Caki2 (cell line): Measurements from ENCODE around the gene RALGPS1. TPM values are rescaled to one million over a fixed set of nuclear protein-coding genes. Genes with fewer than 3 reads are reported as not detected.
A peak's percentile ranks its signal among the peaks of the same experiment; 100 is the strongest.

Experiments
- DNase-seq: peaks from one replicate; pipeline ENCODE4 v3.0.0-alpha.2; 2015; ENCODE audit warnings: low read depth
- in situ Hi-C: cut with HindIII; loops from 2 replicates; pipeline ENCODE4 v1.10.0; 2016; ENCODE audit warnings: low sequenced_read_pairs, low pct_unique_long_range_greater_than_20kb, mixed read lengths
- total RNA-seq: library from RNA; depleted of rRNA; stranded (reverse); fragments of >200 nt; shearing (Covaris generic); gene quantifications from 2 replicates; pipeline ENCODE4 v1.2.3, GENCODE V29; 2014; ENCODE audit warnings: low replicate concordance

RALGPS1 gene
- total RNA-seq, 1 experiment from 2014 or later, result 0.95 TPM

DNA sequence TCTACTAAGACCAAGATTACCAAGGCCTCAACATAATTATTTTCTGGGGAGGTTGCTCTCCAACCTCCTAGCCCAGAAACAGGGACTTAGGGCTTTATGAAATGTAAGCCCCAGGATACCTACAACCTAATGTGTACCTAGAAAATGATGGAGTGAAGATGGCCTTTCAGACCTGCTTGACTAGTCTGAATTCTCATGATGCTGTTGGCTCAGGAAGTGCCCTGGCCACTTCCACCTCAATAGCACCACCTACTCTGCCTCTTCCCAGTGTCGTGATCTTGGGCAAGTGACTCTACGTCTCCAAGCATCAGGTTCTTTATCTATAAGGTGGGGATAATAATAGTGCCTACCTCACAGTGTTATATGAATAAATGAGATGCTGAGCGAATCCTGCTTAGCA, 292.1 kb downstream of the RALGPS1 start:
- in situ Hi-C loops, result no loop called here
- DNase-seq, result no peak

DNA sequence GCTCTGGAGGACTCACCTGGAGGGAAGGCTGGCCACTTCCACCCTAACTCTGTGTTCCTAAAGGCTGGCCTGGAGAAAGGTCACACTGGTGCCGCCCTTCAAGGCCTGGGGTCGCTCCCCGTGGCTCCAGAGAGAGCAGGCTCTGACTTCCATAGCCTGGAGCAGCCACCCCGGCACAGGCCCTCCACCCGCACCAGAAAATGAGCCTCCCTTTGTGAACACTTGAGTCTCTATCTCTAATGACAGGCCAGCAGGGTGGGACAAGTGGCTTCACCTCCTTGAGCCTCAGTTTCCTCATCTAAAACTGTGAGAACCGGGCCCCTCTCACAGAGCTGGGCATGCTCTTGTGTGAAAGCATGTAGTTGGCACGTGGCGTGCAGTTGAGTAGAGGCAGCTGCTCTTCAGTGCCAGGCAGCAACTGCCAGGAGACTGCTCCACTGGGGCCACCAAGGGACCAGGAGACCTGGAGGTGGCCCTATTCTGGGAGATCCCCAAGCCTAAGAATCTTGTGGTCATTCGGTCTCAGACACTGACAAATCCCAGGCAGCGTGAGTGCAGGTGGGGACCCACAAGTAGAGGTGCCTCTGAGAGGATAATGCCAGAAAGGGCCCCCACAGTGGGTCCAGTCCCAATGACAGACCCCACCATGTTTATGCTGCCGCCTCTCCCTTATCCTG, 293.3 kb downstream of the RALGPS1 start:
- DNase-seq, result no peak
- in situ Hi-C loops, result no loop called here

DNA sequence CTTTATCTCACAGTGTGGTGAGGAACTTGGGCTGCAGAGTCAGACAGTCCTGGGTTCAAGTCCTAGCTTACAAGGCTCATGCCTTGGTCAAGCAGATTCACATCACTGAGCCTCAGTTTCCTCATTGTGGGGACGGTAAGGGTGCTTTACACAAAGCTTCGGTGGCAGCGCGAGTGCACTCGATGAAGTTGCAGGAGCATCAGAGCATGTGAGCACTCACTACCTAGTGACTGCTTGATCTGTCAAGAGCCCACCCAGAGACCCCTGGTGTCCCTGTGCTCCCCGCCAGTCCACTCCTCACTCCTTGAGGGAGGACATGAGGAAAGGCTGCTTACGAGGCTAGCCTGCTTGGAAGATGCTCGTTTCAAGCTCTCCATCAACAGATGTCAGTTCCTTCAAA, 293.8 kb downstream of the RALGPS1 start:
- in situ Hi-C loops, result no loop called here
- no peak for DNase-seq

DNA sequence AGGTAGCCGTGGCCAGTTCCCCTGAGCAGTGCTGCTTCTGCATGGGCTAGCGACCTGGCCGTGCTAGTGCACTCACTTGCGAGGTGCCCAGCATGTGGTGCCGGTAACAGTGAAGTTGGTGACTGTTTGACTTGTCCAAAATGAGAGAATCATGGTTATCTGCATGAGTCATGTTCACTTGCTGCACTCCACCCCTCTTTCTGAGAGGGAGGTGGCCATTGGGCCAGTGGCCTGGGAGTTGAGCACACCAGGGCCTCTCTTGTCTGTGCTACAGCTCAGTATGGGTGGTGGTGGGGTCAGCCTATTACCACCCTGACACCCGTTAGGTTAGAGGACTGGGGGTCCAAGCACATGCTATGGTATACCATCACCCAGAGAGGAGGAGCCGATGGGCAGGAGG, 294.6 kb downstream of the RALGPS1 start:
- no peak for DNase-seq
- in situ Hi-C loops, result no loop called here

DNA sequence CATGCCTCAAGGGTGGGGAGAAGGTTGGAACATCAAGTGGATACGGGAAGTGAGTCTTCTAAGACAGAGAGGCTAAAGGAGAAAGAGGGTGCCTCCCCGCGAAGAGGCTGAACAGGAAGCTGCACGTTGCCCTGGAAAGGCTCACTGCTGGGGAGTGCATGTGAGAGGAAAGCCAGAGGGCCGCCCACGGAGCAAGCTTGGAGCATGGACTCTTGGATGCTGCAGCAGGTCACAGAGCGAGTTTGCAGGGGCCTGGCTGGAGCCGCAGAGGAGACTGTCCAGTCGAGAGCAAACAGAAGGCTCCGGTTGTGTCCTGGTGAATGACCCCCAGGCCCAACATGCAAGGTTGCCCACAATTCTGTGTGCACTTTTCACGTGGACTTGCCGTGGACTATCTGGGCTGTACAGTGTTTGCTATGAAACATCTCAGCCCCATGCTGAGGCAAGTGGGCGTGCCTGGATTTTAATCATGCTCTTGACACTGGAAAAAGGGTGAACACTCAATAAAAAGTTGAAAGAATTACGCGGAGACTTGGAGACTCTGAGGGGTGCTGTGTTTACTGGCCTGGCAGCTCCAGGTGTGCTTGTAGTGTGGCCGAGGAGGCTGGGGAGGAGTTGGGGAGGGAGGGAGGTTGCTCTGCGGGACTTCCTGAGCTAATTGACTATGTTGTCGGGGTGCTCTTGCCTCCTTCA, 295.5 kb downstream of the RALGPS1 start:
- no peak for DNase-seq
- in situ Hi-C loops, result no loop called here

DNA sequence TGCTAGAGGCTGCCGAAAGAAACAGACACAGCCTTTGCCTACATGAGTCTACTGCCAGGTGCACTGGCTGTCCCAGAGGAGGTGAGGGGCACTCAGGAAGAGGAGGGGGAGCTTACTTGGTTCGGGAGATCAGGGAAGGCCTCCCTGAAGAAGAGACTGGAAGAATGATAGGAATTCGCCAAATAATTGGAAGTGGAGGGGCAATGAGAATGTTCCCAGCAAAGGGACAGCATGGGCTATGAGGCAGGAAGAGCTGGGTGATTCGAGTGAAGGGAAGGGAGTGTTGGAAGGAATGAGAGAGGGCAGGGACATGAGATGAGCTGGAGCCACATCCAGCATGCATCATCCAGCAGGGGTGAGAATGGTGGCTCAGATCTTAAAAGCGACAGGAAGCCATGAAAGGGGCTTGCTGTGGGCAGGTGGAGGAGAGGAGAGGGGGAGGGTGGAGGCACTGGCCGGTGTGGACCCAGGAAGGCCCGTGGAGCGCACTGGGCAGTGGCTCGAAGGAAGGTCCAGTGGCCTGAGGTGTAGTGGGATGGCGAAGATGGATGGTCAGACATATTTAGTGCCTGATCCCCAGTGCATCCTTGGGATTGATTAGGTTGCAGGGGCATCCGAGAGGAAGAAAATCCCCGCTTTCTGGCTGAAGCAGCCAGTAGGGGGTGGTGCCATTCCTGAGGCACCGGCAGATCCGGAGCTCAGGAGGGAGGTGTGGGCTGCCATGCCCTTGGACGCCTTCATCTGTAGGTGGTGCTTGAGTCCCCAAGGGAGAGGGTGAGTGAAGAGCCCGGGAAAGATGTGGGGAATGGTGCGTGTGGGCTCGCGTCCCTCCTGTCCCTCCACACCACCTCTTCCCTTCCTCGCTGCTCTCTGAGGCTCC, 296.5 kb downstream of the RALGPS1 start:
- in situ Hi-C loops, result no loop called here
- no peak for DNase-seq

DNA sequence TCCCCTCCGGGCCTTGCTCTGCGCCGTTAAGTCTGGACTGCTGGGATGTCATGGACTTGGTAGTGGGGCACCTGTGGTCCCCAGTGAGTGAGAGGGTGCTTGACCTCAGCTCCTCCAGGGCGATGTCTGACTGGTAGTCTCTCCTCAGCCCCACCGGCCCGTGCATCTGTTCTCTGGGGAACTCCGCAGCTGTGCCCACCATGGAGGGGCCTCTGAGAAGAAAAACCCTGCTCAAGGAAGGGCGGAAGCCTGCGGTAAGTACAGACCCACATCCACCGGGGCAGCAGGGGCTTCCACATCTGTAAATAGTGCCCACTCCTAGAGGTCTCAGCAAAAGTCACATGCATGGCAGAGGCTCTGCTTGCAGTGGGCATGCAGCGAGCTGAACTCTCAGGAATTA, 297.4 kb downstream of the RALGPS1 start:
- no peak for DNase-seq
- in situ Hi-C loops, result no loop called here

DNA sequence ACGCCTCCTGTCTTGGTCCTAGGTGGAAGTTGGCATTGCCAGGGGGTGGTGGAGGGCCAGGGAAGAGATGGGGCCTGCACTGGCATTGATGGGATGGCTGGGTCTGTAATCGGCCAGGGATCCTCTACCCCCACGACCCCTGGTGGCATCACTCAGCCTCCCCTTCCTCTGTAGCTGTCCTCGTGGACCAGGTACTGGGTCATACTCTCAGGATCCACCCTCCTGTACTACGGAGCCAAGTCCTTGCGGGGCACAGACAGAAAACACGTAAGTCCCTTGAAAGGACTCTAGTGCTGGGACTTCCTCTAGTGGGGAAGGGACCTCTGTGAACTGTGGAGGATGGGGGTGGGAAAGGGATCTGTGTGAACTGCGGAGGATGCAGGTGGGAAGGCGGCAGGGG, 297.9 kb downstream of the RALGPS1 start:
- no peak for DNase-seq
- in situ Hi-C loops, result no loop called here

DNA sequence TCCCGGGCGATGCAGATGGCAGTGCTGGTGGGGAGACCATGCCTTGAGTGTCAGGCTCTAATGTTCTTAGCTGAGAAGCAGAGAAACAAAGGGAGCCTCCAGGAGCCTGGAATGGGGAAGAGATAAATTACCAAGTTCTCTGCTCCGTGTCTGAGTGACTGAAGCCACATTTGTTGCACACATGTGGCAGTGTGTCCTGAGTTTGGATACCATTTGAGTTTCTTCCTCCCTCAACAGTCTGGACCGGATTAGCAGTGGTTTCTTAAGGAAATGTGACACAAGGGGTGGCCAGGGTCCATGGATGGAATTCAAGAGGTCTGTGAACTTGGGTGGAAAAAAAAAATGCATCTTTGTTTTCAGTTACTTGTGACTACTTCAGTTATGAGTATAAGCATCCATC, 299.3 kb downstream of the RALGPS1 start:
- in situ Hi-C loops, result no loop called here
- DNase-seq, result no peak

DNA sequence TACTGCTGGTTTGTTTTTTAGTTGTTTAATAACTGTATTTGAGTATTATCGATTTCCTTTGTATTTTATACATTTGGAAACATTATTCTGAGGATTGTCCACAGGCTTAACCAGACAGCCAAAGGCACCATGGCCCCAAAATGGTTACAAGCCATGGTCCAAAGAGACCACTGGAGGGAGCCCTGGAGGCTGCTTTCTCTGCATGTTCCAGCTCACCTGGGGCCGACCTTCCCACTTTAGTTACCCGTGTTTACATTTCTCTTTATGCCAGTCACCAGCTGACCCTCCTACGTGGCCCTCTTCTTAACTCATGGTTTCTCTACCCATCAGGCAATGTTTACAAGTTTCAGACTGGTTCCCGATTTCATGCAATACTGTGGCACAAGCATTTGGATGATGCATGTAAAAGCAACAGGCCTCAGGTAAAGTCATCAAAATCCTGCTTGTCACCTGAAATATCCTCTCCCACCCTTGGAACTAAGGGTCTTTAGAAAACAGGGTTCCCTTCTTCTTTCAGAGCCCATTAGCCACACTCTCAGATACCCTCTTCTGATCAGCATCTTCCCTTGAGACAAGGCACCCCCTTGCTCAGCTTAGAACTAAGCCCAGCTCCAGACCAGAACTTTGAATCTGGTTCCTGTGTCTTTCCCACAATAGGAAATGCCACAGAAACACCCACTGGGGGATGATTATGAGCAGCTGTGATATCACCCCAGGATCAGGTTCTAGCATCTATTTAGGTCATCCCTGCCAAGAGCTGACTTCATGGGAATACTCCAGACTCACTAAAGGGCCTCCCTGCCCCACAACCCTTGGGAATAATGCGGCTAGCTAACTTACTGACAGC, 300.1 kb downstream of the RALGPS1 start:
- peak; percentile 51 for DNase-seq
- in situ Hi-C loops, result no loop called here

DNA sequence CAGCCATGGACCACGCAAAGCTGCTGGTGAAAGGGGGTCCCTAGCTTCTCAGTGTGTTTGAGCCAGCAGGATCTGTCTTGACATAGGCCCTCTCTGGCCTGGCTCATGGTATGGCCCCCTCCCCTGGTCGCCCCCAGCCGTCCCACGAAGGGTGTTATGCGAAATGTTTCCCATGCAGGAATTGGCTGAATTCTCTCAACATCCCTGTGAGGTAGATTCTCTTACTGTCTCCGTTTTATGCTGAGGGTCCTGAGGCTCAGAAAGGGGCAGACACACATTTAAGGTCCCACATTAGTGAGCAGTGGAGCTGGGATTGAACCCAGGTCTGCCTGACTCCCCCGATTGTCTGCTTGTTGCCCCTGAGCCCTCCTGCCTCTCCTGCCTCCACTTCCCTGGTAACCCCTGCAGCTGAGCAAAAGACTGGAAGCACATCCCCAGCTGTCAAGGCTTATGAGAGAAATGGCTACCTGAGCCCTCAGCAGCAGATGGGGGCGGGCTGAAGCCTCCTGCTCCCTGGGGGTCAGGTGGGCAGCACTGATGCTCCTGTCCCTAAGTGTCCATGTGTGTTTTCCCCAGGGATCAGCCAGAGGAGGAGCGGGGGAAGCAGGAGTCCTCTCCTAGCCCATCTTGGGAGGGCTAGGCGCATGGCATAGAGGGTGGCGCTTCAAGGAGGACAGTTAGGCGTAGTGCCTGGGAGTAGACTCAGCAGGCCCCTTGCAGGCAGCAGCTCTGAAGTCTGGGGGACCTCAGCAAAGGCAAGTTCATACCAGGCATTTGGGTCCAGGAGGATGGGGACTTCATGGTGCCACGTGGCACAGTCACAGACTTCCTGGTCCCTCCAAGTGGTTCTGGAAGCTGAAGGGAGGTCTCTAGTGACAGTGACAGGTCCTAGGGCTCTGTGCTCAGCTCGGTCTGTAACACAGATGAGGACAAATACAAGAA, 301.0 kb downstream of the RALGPS1 start:
- in situ Hi-C loops, result no loop called here
- no peak for DNase-seq

DNA sequence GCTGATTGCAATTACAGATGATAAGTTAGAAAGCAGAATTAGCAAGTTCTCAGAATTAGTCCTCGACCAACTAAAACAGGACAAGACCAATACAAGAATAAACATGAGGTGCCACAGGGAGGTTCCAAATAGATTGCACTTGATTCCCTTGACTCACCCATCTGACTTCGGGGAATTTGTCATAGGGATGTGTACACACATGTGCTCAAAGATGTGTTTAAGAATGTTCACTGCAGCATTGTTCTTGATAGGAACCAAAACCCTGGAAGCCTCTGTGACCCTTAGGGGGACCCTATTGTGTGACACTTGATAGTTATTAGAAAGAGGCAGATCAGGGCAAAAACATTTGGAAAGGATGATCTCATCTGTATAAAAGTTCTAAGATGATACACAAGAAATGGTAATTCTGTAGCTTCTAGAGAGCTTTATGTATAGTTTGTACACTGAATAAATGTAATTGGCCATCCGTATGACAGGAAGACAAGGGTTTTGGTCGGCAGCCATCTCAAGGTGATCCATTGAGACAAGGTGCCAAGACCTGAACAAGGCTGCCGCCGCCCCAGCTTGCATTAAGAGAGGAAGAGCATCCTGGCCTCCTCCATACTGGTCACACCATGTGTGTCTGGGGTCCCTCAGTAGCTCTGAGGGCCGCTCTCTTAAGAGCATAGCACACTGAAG, 301.8 kb downstream of the RALGPS1 start:
- in situ Hi-C loops, result no loop called here
- DNase-seq, result no peak

DNA sequence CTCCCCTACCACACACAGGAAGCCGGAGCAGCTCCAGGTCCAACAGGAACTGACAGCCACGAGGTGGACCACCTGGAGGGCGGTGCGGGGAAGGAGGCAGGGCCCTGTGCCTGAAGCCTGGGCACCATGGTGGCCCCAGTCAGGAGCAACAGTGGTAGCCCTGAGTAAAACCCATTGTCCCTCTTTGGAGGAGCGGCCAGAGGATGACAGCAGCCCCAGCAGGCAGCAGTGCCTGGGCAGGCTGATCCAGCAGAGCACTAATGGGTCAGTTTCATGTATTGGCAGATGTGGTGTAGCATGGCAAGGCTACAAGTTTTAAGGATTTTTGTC, 302.3 kb downstream of the RALGPS1 start:
- DNase-seq, result no peak
- in situ Hi-C loops, result no loop called here

DNA sequence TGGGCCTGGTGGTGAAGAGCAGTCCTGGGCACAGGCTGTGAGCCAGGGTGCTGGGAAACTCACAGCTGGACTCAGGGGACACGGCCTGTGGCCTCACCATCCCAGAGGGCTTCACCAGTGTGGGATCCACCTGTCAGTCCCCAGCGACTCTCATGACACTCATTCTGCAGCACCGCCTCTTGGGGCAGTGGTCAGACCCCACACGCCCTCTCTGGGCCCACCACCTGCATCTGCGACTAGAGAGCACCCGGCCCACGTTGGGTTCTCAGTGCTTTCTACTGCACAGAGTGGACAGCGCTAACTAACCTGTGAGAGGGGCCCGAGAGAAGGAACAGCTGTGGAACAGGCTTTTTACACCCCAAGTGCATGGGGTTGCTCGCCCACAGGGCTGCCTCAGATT, 304.2 kb downstream of the RALGPS1 start:
- no peak for DNase-seq
- in situ Hi-C loops, result no loop called here

DNA sequence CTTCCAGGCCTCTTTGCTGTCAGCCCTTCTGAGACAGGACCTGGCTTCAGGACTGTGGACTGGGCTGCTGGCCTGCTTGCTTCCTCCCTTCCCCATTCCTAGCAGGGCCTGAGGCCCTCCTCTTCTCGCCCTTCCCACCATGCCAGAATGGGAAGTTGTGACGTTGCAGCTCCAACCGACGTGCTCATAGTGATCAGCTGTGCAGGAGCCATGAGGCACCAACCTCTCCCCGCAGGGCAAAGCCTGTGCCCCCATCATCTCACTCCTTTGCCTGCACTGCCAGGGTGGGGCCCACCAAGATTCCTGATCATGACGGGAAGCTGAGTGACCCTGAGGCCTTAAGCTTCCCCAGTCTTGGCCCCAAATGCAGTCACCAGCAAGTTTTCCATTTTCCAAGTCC, 304.9 kb downstream of the RALGPS1 start:
- DNase-seq, result no peak
- in situ Hi-C loops, result no loop called here

DNA sequence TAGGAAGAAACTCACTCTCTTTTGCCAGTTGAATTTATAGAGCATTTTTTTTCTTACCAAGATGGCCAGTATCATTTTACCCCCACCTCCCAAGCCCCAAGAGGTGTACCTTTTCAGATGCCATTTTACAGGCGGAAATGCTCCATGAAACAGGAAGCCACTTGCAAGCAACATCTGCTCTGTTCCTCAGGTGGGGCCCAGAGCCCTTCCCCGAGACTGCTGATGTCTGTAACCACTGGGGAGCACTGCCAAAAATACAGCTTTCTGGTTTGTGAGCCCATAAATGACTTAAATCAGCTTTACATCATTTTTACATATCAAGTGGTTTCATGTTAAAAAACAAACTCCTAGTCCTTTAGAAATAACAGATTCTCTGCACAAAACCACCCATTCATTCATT, 307.1 kb downstream of the RALGPS1 start:
- DNase-seq, result no peak
- in situ Hi-C loops, result no loop called here
